HepG2 (cell line): Measurements from ENCODE around the gene PLCB1. TPM values are rescaled to one million over a fixed set of nuclear protein-coding genes. Genes with fewer than 3 reads are reported as not detected.

ENCODE experiments used
- ATF2 ChIP-seq: sonication (generic); formaldehyde crosslinking; IDR thresholded peaks from 2 replicates; pipeline ENCODE4 v1.4.0; 2020; ENCODE audit warnings: missing genetic modification reagents
- CEBPG ChIP-seq: IDR thresholded peaks from 2 replicates; pipeline ENCODE4 v1.6.1; 2016
- CENPX ChIP-seq: sonication (generic); formaldehyde crosslinking; IDR thresholded peaks from 2 replicates; pipeline ENCODE4 v1.9.0; 2021; ENCODE audit warnings: mild to moderate bottlenecking, missing genetic modification reagents, moderate library complexity
- CTCF ChIP-seq: sonication (generic); formaldehyde crosslinking; IDR thresholded peaks from 2 replicates; pipeline ENCODE4 v1.5.0; 2020; ENCODE audit warnings: mild to moderate bottlenecking, missing genetic modification reagents, moderate library complexity
- ELK4 ChIP-seq: sonication (generic); formaldehyde crosslinking; IDR thresholded peaks from 2 replicates; pipeline ENCODE4 v1.9.0; 2021; ENCODE audit warnings: missing genetic modification reagents, borderline replicate concordance
- ERF ChIP-seq: IDR thresholded peaks from 2 replicates; pipeline ENCODE4 v1.6.1; 2018; ENCODE audit warnings: missing biosample characterization, missing genetic modification reagents
- FOXC1 ChIP-seq: sonication (generic); formaldehyde crosslinking; IDR thresholded peaks from 2 replicates; pipeline ENCODE4 v1.8.0; 2022; ENCODE audit warnings: mild to moderate bottlenecking, missing genetic modification reagents, borderline replicate concordance
- HIC2 ChIP-seq: sonication (generic); formaldehyde crosslinking; IDR thresholded peaks from 2 replicates; pipeline ENCODE4 v1.9.0; 2022; ENCODE audit warnings: low read depth, missing genetic modification reagents
- JARID2 ChIP-seq: sonication (generic); formaldehyde crosslinking; IDR thresholded peaks from 2 replicates; pipeline ENCODE4 v1.8.1; 2023; ENCODE audit warnings: missing genetic modification reagents, inconsistent platforms; ENCODE audit not compliant: insufficient replicate concordance
- NFIB ChIP-seq: sonication (generic); formaldehyde crosslinking; IDR thresholded peaks from 2 replicates; pipeline ENCODE4 v1.9.0; 2021; ENCODE audit warnings: missing genetic modification reagents, mild to moderate bottlenecking, borderline replicate concordance
- NFRKB ChIP-seq: fragments of 450-650 bp; IDR thresholded peaks from 2 replicates; pipeline ENCODE4 v1.6.1; 2017
- NR1H2 ChIP-seq: sonication (generic); formaldehyde crosslinking; IDR thresholded peaks from 2 replicates; pipeline ENCODE4 v1.8.1; 2022; ENCODE audit warnings: low read depth, missing genetic modification reagents, borderline replicate concordance
- SATB2 ChIP-seq: sonication (generic); formaldehyde crosslinking; IDR thresholded peaks from 2 replicates; pipeline ENCODE4 v1.5.0; 2020; ENCODE audit warnings: missing genetic modification reagents
- SMAD3 ChIP-seq: sonication (generic); formaldehyde crosslinking; IDR thresholded peaks from 2 replicates; pipeline ENCODE4 v1.4.0; 2020; ENCODE audit warnings: missing genetic modification reagents
- STAG1 ChIP-seq: sonication (generic); formaldehyde crosslinking; IDR thresholded peaks from 2 replicates; pipeline ENCODE4 v1.4.0; 2020; ENCODE audit warnings: missing genetic modification reagents
- ZNF180 ChIP-seq: sonication (generic); formaldehyde crosslinking; IDR thresholded peaks from 2 replicates; pipeline ENCODE4 v1.4.0; 2020; ENCODE audit warnings: low read depth, missing genetic modification reagents, borderline replicate concordance
- ZNF224 ChIP-seq: sonication (generic); formaldehyde crosslinking; IDR thresholded peaks from 2 replicates; pipeline ENCODE4 v1.5.0; 2020; ENCODE audit warnings: mild to moderate bottlenecking, missing genetic modification reagents
- ZNF256 ChIP-seq: sonication (generic); formaldehyde crosslinking; conservative IDR thresholded peaks from 2 replicates; pipeline ENCODE4 v1.4.0; 2020; ENCODE audit warnings: missing genetic modification reagents
- ZNF275 ChIP-seq: sonication (generic); formaldehyde crosslinking; IDR thresholded peaks from 2 replicates; pipeline ENCODE4 v1.8.0; 2022; ENCODE audit warnings: missing genetic modification reagents, mild to moderate bottlenecking, inconsistent platforms, borderline replicate concordance
- ZNF501 ChIP-seq: sonication (generic); formaldehyde crosslinking; IDR thresholded peaks from 2 replicates; pipeline ENCODE4 v1.5.1; 2020; ENCODE audit warnings: mild to moderate bottlenecking, moderate library complexity, missing genetic modification reagents
- ZNF800 ChIP-seq: sonication (generic); formaldehyde crosslinking; IDR thresholded peaks from 2 replicates; pipeline ENCODE4 v1.4.0; 2020; ENCODE audit warnings: missing genetic modification reagents
- polyA plus RNA-seq, 8 experiments: library from polyadenylated mRNA; depleted of rRNA in 3 of 8; stranded (reverse) in 7 of 8; unstranded in 1 of 8; fragments of >200 nt; fragmentation: Illumina TruSeq in 4 of 8; extraction: Trizol in 4 of 8; gene quantifications; 2 replicates each; pipeline versions ENCODE4 v1.2.1 to v1.2.3, GENCODE V29; 2011 to 2016; ENCODE audit warnings: low read depth in 4 of 8, missing spikeins in 1 of 8, mixed read lengths in 1 of 8; ENCODE audit not compliant: insufficient read depth in 1 of 8
- total RNA-seq, 5 experiments: library from RNA; depleted of rRNA; stranded (reverse); fragments of >200 nt; fragmentation: Illumina TruSeq; extraction: Trizol; gene quantifications; 2 replicates each; pipeline ENCODE4 v1.2.3, GENCODE V29; 2016; ENCODE audit warnings: low read depth in 1 of 5

PLCB1 gene
- total and polyA plus RNA-seq, 2 of the 13 experiments (the other 11 are each of a cell fraction or from before 2014, with no cell fraction given) = 42.4 to 55.9 TPM

GRCh38 chr20:8790442-8791074 is 658.5 kb downstream of the PLCB1 start (continued):
- TF ChIP-seq JARID2 (CRISPR knock-in tag) = no peak
- no peak for TF ChIP-seq ZNF180 (CRISPR knock-in tag)
- 0 out of 2 replicates have a peak, but pooled peaks have one; percentile 67 for TF ChIP-seq SMAD3 (CRISPR knock-in tag)
- TF ChIP-seq NR1H2 (CRISPR knock-in tag) = no peak
- TF ChIP-seq ELK4 = no peak
- TF ChIP-seq ZNF224 (CRISPR knock-in tag) = no peak
- no peak for TF ChIP-seq ZNF256 (CRISPR knock-in tag)
- TF ChIP-seq NFRKB = no peak
- no peak for TF ChIP-seq FOXC1
- no peak for TF ChIP-seq ZNF275 (CRISPR knock-in tag)
- TF ChIP-seq CTCF (CRISPR knock-in tag) = peak; percentile 92
- peak; percentile 86 for TF ChIP-seq CEBPG (CRISPR knock-in tag)
- no peak for TF ChIP-seq NFIB (CRISPR knock-in tag)
- TF ChIP-seq ATF2 (CRISPR knock-in tag) = peak; percentile 91
- 0 out of 2 replicates have a peak, but pooled peaks have one; percentile 20 for TF ChIP-seq ZNF800 (CRISPR knock-in tag)
- TF ChIP-seq ZNF501 (CRISPR knock-in tag) = no peak
- no peak for TF ChIP-seq CENPX (CRISPR knock-in tag)
- no peak for TF ChIP-seq SATB2 (CRISPR knock-in tag)
- peak; percentile 95 for TF ChIP-seq STAG1 (CRISPR knock-in tag)
- 0 out of 2 replicates have a peak, but pooled peaks have one; percentile 35 for TF ChIP-seq ERF (CRISPR knock-in tag)
- no peak for TF ChIP-seq HIC2 (CRISPR knock-in tag)
